Stimulated activated CD8-positive, alpha-beta memory T cell treated with anti-CD3 and anti-CD28 coated beads, Interleukin-15, amount 100 ng/mL, for 48 hours (primary cell): ENCODE measurements around the gene SEPTIN3.

Experiments
- DNase-seq, 2 donors: peaks; one replicate each; pipeline ENCODE4 v3.0.0-alpha.2; 2020; ENCODE audit warnings: low read depth in 2 of 2

Gene SEPTIN3

DNA sequence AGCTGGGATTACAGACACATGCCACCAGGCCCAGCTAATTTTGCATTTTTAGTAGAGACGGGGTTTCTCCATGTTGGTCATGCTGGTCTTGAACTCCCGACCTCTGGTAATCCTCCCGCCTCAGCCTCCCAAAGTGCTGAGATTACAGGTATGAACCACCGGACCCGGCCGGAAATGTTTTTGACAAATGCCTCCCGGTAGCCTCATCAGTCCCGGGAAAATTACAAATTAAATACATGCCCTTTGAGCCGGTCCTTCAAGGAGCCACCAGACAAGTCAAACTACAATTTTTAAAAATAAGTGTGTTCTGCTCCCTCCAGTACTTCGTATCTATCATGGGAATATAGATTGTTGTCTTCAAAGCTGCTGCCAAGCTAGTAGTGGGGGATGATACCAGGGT lies 46.9 kb downstream of the SEPTIN3 start:
- DNase-seq = no peak

DNA sequence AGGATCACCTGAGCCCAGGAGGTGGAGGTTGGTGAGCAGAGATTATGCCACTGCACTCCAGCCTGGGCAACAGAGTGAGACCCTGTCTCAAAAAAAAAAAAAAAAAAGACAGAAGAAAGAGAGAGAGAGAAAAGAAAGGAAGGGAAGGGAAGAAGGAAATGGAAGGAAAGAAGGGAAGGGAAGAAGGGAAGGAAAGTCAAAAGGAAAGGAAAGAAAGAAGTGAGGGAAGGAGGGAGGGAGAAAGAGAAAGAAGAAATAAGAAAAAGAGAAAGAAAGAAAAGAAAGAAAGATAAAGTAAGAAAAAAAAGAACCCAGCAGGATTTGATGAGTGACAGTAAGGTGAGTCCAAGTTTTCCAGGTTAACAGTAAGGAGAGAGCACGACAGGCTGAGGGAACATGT lies 49.0 kb downstream of the SEPTIN3 start:
- no peak for DNase-seq
